KOPT-K1 (cell line): ENCODE data around the gene TFB1M.

Experiments
- H3K27ac ChIP-seq: fragments of 200-600 bp; sonication (generic); 2 replicates; pipeline ENCODE4 v1.5.1; 2016; ENCODE audit warnings: antibody characterized with exemption, mild to moderate bottlenecking, low read depth, low read length; ENCODE audit not compliant: poor library complexity, severe bottlenecking
- H3K36me3 ChIP-seq: fragments of 200-600 bp; sonication (generic); 2 replicates; pipeline ENCODE4 v1.5.1; 2017; ENCODE audit warnings: antibody characterized with exemption, mild to moderate bottlenecking, low read length, moderate library complexity; ENCODE audit not compliant: insufficient read depth
- H3K9me3 ChIP-seq: fragments of 200-600 bp; sonication (generic); 2 replicates; pipeline ENCODE4 v1.5.1; 2017; ENCODE audit warnings: antibody characterized with exemption, low read length, mild to moderate bottlenecking; ENCODE audit not compliant: insufficient read depth, poor library complexity, severe bottlenecking

Gene TFB1M

DNA sequence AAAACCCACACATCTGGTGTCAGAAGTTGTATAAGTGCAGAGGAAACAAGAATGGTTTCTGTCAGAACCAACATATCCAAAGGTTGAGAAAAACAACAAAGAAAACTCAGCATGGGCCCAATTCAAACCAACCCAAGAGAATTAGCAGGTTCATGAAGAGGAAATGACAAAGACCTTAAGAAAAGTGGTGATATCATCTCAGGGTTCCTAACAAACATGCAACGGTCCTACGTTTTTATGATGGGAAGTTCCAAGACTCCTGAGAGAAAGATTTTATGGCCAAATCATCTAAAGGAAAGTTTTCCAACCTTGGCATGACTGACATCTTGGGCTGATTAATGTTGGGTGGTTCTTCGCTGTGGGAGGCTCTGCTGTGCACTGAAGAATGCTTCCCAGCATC is 23.0 kb downstream of the TFB1M start:
- peaks cover 85% of the 10 kb centered on the region for H3K36me3 ChIP-seq
- H3K27ac ChIP-seq = no peak overlapping the region
- H3K9me3 ChIP-seq = no peaks in the 10 kb centered on the region

DNA sequence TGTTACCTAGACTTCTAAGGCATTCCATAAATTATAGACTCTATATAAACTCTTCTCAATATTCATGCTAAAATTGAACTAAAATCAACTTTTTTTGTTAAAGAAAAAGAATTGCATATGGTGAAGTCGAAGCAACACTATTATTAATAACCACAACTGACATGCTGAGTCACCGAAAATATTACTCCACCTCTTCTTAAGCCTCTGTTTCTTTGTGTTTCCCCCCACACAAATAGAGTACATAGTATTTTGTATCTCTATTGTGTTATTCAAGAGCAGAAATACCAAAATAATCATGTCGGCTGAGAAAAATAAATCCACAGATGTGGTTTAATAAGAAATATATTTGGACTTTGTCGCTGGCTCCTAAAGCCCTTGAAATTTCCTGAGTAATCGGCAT is 23.8 kb downstream of the TFB1M start:
- H3K36me3 ChIP-seq = peaks cover 81% of the 10 kb centered on the region
- H3K27ac ChIP-seq = no peak overlapping the region
- H3K9me3 ChIP-seq = no peaks in the 10 kb centered on the region

- peaks cover 84% of the 10 kb centered on the region for H3K36me3 ChIP-seq
- no peak overlapping the region for H3K27ac ChIP-seq
Observed at GRCh38 chr6:155287762-155288161, 26.5 kb downstream of the TFB1M start.

DNA sequence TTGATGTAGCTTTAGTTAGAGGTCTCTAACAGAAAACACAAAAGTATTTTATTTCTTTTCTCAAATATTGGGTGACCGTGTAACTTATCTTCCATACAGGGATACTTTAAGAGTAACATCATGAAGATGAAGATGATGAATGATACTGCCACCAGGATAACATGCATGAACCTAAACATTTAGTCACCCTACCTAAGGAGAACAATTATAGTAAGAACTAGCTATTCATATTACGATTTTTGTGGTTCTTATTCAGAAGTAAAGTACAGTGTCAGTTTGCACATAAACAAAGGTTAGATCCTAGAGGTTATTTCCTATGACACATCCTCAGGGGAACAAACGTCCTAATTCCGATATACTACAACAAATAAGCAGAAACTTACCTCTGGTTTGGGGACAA is 29.5 kb downstream of the TFB1M start:
- Histone ChIP-seq H3K36me3 (peaks cover 79% of the 10 kb centered on the region), H3K9me3 (no peaks in the 10 kb centered on the region), H3K27ac (no peak overlapping the region)

More at GRCh38 chr6:155287762-155288161, 26.5 kb downstream of the TFB1M start:
- no peaks in the 10 kb centered on the region for H3K9me3 ChIP-seq

DNA sequence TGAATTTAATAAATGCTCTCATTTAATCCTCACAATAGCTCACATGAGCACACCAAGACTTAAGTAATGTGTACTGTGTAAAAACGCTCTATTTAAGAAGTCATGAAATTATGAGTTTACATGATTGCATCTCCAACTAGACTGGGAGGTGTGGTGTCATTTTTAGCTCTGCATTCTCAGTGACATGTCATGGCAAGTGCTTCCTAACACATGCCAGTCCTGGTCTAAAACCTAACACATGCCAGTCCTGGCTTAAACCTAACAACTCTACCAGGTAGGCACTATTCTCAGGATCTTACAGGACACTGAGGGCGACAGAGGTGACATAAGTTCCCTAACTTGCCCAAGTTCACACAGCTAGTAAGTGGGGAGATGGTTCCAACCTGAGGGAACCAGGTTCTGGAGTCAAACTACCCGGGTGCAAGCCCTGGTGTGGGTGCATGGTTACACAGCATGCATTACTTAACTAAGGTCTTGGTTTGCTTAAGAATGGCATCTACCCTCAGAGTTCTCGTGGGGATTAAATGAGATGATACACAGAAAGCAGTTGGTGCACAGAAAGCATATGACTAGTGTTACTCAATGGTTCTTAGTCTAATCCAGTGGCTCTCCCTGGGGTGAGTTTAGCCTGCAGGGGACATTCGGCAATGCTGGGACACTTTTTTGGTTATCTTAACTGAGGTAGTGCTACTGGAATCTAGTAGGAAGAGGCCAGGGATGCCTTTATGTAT is 35.8 kb downstream of the TFB1M start:
- Histone ChIP-seq H3K9me3 (no peaks in the 10 kb centered on the region), H3K36me3 (peaks cover 80% of the 10 kb centered on the region), H3K27ac (no peak overlapping the region)

- no peaks in the 10 kb centered on the region for H3K9me3 ChIP-seq
- H3K27ac ChIP-seq = no peak overlapping the region
- H3K36me3 ChIP-seq = peaks cover 80% of the 10 kb centered on the region
Observed at GRCh38 chr6:155276638-155277037, 37.6 kb downstream of the TFB1M start.

DNA sequence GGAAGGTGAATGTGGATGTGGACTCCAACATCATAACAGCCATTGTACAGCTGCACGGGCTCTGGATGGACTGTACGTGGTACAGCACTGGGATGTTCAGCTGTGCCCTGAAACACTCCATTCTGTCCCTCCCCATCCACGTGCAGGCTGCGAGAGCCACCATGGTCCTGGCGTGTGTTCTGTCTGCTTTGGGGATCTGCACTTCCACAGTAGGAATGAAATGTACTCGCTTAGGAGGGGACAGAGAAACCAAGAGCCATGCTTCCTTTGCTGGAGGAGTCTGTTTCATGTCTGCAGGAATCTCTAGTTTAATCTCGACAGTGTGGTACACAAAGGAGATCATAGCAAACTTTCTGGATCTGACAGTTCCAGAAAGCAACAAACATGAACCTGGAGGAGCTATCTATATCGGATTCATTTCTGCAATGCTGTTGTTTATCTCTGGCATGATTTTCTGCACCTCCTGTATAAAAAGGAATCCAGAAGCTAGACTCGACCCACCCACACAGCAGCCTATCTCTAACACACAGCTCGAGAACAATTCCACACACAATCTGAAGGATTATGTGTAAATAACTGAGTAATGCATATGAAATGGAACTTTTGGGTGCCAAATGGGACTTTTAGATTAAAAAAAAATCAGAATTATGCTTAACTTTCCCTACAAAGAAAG is 38.3 kb downstream of the TFB1M start:
- no peak overlapping the region for H3K27ac ChIP-seq
- peaks cover 78% of the 10 kb centered on the region for H3K36me3 ChIP-seq
- no peaks in the 10 kb centered on the region for H3K9me3 ChIP-seq

- Histone ChIP-seq H3K9me3 (no peaks in the 10 kb centered on the region), H3K36me3 (peaks cover 75% of the 10 kb centered on the region), H3K27ac (no peak overlapping the region)
Observed at GRCh38 chr6:155274533-155274932, 39.8 kb downstream of the TFB1M start.

GRCh38 chr6:155274106-155274505 is 40.2 kb downstream of the TFB1M start:
- H3K27ac ChIP-seq = no peak overlapping the region
- H3K9me3 ChIP-seq = no peaks in the 10 kb centered on the region
- peaks cover 70% of the 10 kb centered on the region for H3K36me3 ChIP-seq

- H3K9me3 ChIP-seq = no peaks in the 10 kb centered on the region
- peaks cover 64% of the 10 kb centered on the region for H3K36me3 ChIP-seq
- no peak overlapping the region for H3K27ac ChIP-seq
Observed at GRCh38 chr6:155273431-155273830, 40.9 kb downstream of the TFB1M start.

- no peak overlapping the region for H3K27ac ChIP-seq
- H3K36me3 ChIP-seq = peaks cover 58% of the 10 kb centered on the region
- no peaks in the 10 kb centered on the region for H3K9me3 ChIP-seq
Observed at GRCh38 chr6:155272353-155273232, 41.7 kb downstream of the TFB1M start.

DNA sequence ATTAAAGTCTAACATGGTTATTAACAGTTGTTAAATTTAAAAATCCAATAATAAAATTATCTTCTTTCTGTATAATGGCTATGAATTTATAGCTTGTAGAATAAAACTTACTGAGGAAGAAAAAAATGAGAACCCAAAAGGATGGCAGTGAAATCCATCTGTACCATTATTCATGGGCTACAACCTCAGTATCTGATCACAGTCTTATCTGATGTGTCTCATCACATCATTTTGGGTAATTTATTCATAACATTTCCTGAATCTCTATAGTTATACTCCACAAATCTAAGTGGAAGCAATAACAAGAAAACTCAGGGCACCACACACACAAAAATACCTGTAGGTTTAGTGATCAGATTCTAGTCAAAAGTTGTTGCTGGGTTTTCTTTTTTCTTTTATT is 43.1 kb downstream of the TFB1M start:
- H3K9me3 ChIP-seq = no peaks in the 10 kb centered on the region
- H3K27ac ChIP-seq = no peak overlapping the region
- H3K36me3 ChIP-seq = peaks cover 65% of the 10 kb centered on the region

DNA sequence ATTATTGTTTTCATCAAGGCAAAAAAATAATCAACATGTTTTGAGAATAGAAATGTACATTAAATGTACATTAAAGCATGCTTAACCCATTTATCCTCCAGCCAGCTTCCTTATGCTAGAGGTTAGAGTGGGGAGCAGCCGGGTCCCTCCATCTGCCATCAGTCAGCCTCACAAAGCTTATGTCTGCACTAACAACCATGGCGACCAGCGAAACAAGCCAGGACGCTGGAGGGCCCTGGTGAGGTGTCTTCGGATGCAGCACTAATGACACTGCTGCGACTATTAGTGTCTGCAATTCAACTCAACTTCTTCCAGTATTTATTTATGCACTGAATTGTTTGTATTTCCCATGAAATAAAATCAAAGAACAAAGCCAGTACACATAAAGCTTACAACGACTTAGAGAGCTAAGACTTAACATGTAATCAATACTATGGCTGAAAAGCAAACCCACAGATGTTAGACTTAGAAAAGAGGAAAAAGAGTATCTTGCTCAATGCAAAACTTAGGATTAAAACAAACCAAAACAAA is 43.7 kb downstream of the TFB1M start:
- H3K36me3 ChIP-seq = peaks cover 64% of the 10 kb centered on the region
- H3K9me3 ChIP-seq = no peaks in the 10 kb centered on the region
- no peak overlapping the region for H3K27ac ChIP-seq

- Histone ChIP-seq H3K36me3 (peaks cover 65% of the 10 kb centered on the region), H3K27ac (no peak overlapping the region), H3K9me3 (no peaks in the 10 kb centered on the region)
Observed at GRCh38 chr6:155269765-155270164, 44.5 kb downstream of the TFB1M start.
